ENCODE data around the gene TBC1D4. TPM values are rescaled to one million over a fixed set of nuclear protein-coding genes. Genes with fewer than 3 reads are reported as not detected.

Gene TBC1D4
- polyA plus RNA-seq, 1 of the 3 experiments (the other 2 are of a cell fraction) = 8.8 TPM

GRCh38 chr13:75423946-75424345, 58.0 kb downstream of the TBC1D4 start (continued):
- TF ChIP-seq CTCF (IDR thresholded peaks at IDR 0.05) (no peak), FOSL2 (IDR thresholded peaks at IDR 0.05; ENCODE audit: borderline replicate concordance, low read depth) (no peak), RAD21 (IDR thresholded peaks at IDR 0.05; ENCODE audit: low read length) (no peak), MAX (IDR thresholded peaks at IDR 0.05; ENCODE audit: low read depth) (no peak), SIN3A (IDR thresholded peaks at IDR 0.05; ENCODE audit: borderline replicate concordance, low read depth, low read length) (no peak), EP300 (IDR thresholded peaks at IDR 0.05; ENCODE audit: borderline replicate concordance in 1 of 2, low read depth in 1 of 2, low read length in 1 of 2) (no peak), GATA2 (CRISPR knock-in tag; IDR thresholded peaks at IDR 0.05) (no peak), TAF1 (IDR thresholded peaks at IDR 0.05; ENCODE audit: borderline replicate concordance, low read depth, low read length) (no peak)

DNA sequence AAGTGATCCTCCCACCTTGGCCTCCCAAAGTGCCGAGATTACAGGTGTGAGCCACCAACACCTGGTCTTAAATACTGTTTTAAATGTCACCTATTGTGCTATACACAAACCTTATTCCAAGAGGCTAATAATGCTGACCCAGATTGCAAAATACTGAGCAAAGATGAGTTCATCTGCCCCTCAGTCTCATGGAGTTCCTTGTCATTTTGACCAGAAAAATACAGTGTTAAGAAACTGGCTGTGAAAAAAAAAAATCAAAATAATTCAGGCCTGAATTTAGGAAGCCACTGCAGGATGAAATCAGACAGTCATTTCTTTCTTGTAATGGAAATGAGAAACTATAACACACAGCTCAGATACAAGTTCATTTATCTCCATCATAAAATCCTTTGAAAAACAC, 59.9 kb downstream of the TBC1D4 start:
- no peaks in the 10 kb centered on the region for H3F3A ChIP-seq (replicated peaks; ENCODE audit: insufficient read depth)
- no peaks in the 10 kb centered on the region for H3K9me2 ChIP-seq
- no peak for TF ChIP-seq RAD21 (IDR thresholded peaks at IDR 0.05; ENCODE audit: low read length)
- no peak for TF ChIP-seq TCF12 (IDR thresholded peaks at IDR 0.05)
- no peak for TF ChIP-seq REST (IDR thresholded peaks at IDR 0.05; ENCODE audit: low read depth, low read length)
- TF ChIP-seq FOXM1 (IDR thresholded peaks at IDR 0.05; ENCODE audit: low read depth) = no peak
- no peak for TF ChIP-seq JUND (IDR thresholded peaks at IDR 0.05)
- TF ChIP-seq RCOR1 (IDR thresholded peaks at IDR 0.05; ENCODE audit: low read length) = no peak
- no peak for TF ChIP-seq NRF1 (IDR thresholded peaks at IDR 0.05; ENCODE audit: low read depth, low read length)
- TF ChIP-seq ELF1 (IDR thresholded peaks at IDR 0.05) = no peak
- TF ChIP-seq YY1 (IDR thresholded peaks at IDR 0.05; ENCODE audit: low read depth) = no peak
- no peak for TF ChIP-seq RXRA (IDR thresholded peaks at IDR 0.05; ENCODE audit: borderline replicate concordance, low read depth)
- TF ChIP-seq EP300 (IDR thresholded peaks at IDR 0.05; ENCODE audit: borderline replicate concordance in 1 of 2, low read depth in 1 of 2, low read length in 1 of 2) = no peak
- no peak for TF ChIP-seq POLR2AphosphoS5 (IDR thresholded peaks at IDR 0.05; ENCODE audit: low read depth, low read length)
- no peak for TF ChIP-seq NFIC (IDR thresholded peaks at IDR 0.05; ENCODE audit: borderline replicate concordance)
- TF ChIP-seq TEAD4 (IDR thresholded peaks at IDR 0.05; ENCODE audit: borderline replicate concordance, insufficient read depth) = no peak
- no peak for TF ChIP-seq CTCF (IDR thresholded peaks at IDR 0.05)
- TF ChIP-seq USF1 (IDR thresholded peaks at IDR 0.05; ENCODE audit: borderline replicate concordance, low read depth) = no peak
- 100% methylated on average over 1 of the region's 1 CpG for WGBS (ENCODE audit: low lambda C conversion rate)
- H3K4me2 ChIP-seq = no peak overlapping the region
- peaks cover 0 to under 1% of the 10 kb centered on the region in 2 experiments; a peak in 1 of 4 replicates for H3K4me1 ChIP-seq (ENCODE audit: control insufficient read depth in 1 of 2, insufficient read depth in 2 of 2, low read depth in 1 of 2, low read length in 1 of 2)
- H3K4me3 ChIP-seq (ENCODE audit: low read depth in 2 of 2, low read length in 1 of 2) = no peak overlapping the region
- peaks cover 3% of the 10 kb centered on the region; the same call in 1 of the 2 replicates for H3K9me3 ChIP-seq
- DNase-seq = no peak
- H4K20me1 ChIP-seq (ENCODE audit: insufficient read depth) = no peaks in the 10 kb centered on the region
- no peaks in the 10 kb centered on the region for H3K27me3 ChIP-seq (ENCODE audit: insufficient read depth)
- H3K9ac ChIP-seq = no peak overlapping the region
- ChIA-PET POLR2A (no interaction called here), CTCF (no interaction called here)
- no peaks in the 10 kb centered on the region for H3K36me3 ChIP-seq (replicated peaks in 1 of 2; ENCODE audit: control insufficient read depth in 1 of 2, insufficient read depth in 2 of 2, low read length in 1 of 2)
- no peak overlapping the region for H2AFZ ChIP-seq (ENCODE audit: low read depth)
- no peak overlapping the region for H3K27ac ChIP-seq (ENCODE audit: low read depth in 2 of 2, low read length in 1 of 2)
- peaks cover 6% of the 10 kb centered on the region; the same call in 1 of the 2 replicates for H3K79me2 ChIP-seq (ENCODE audit: insufficient read depth)

Measured in SK-N-SH (cell line).